ENCODE measurements around the gene TESK2.

- TF ChIP-seq EZH2 (IDR thresholded peaks at IDR 0.05) (no peak), EZH2phosphoT487 (IDR thresholded peaks at IDR 0.05) (no peak)
- TF ChIP-seq, protein P1, sequence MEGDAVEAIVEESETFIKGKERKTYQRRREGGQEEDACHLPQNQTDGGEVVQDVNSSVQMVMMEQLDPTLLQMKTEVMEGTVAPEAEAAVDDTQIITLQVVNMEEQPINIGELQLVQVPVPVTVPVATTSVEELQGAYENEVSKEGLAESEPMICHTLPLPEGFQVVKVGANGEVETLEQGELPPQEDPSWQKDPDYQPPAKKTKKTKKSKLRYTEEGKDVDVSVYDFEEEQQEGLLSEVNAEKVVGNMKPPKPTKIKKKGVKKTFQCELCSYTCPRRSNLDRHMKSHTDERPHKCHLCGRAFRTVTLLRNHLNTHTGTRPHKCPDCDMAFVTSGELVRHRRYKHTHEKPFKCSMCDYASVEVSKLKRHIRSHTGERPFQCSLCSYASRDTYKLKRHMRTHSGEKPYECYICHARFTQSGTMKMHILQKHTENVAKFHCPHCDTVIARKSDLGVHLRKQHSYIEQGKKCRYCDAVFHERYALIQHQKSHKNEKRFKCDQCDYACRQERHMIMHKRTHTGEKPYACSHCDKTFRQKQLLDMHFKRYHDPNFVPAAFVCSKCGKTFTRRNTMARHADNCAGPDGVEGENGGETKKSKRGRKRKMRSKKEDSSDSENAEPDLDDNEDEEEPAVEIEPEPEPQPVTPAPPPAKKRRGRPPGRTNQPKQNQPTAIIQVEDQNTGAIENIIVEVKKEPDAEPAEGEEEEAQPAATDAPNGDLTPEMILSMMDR (IDR thresholded peaks at IDR 0.05), result peak; percentile 17
These were observed 30.7 kb upstream of the TESK2 start, which contains the start of gene PRDX1 for GRCh38 chr1:45521413-45522323.
